Measurements from ENCODE around the gene ZFHX3.

- TF ChIP-seq CTCF (optimal IDR thresholded peaks at IDR 0.05 in 1 of 3, IDR thresholded peaks at IDR 0.05 in 1 of 3, conservative IDR thresholded peaks at IDR 0.05 in 1 of 3; ENCODE audit: extremely low read depth in 1 of 3, insufficient read depth in 2 of 3, low read length in 3 of 3) (no peak), EZH2 (IDR thresholded peaks at IDR 0.05; ENCODE audit: low read length) (no peak)
Observed at GRCh38 chr16:72793017-72793416, 254.9 kb downstream of the ZFHX3 start.
